ENCODE results near the gene TSHZ3. TPM values are rescaled to one million over a fixed set of nuclear protein-coding genes. Genes with fewer than 3 reads are reported as not detected.

The TSHZ3 gene
- total RNA-seq, 1 experiment from 2014 or later = 0.05 TPM

GRCh38 chr19:31255831-31256592 is 93.2 kb downstream of the TSHZ3 start:
- Histone ChIP-seq H3K9me2 (ENCODE audit: insufficient read depth) (no peaks in the 10 kb centered on the region), H3K27me3 (ENCODE audit: insufficient read depth, low read length) (no peaks in the 10 kb centered on the region), H3K4me1 (ENCODE audit: control insufficient read depth in 1 of 2, insufficient read depth in 2 of 2, low read length in 2 of 2) (no peaks in the 10 kb centered on the region), H3K27ac (ENCODE audit: low read depth, low read length) (no peak overlapping the region), H3K79me2 (ENCODE audit: insufficient read depth, low read length) (no peaks in the 10 kb centered on the region), H3K9ac (ENCODE audit: low read length) (no peak overlapping the region), H3K36me3 (ENCODE audit: control insufficient read depth in 1 of 2, insufficient read depth in 2 of 2, low read length in 2 of 2) (no peaks in the 10 kb centered on the region), H2AFZ (ENCODE audit: low read depth, low read length, poor library complexity, severe bottlenecking) (no peak overlapping the region), H3K9me3 (ENCODE audit: control insufficient read depth in 1 of 2, insufficient read depth in 1 of 2, low read depth in 1 of 2, low read length in 2 of 2) (peaks cover 11 to 30% of the 10 kb centered on the region in 2 experiments; a peak in 3 of 4 replicates), H3K4me3 (replicated peaks in 1 of 2; ENCODE audit: low read depth in 1 of 2, low read length in 2 of 2) (no peak overlapping the region), H4K20me1 (ENCODE audit: insufficient read depth) (no peaks in the 10 kb centered on the region), H3K4me2 (ENCODE audit: low read length) (no peak overlapping the region)
- RAD21 ChIA-PET (ENCODE audit: low non-redundant PET in 1 of 2, low total read pairs in 2 of 2, uncharacterized antibody in 2 of 2, unreplicated experiment in 2 of 2) = no interaction called here
- DNase-seq (ENCODE audit: low read depth, low spot score) (no peak), ATAC-seq (no peak)
- intact Hi-C loops (cut with micrococcal nuclease) = no loop called here
- CTCF ChIA-PET = no interaction called here
- TF ChIP-seq TCF7L2 (IDR thresholded peaks at IDR 0.05; ENCODE audit: borderline replicate concordance, extremely low read depth, insufficient read depth, insufficient read length) = no peak
- POLR2A ChIA-PET = no interaction called here
- BruUV-seq (replicated peaks) = no TSS peak

GRCh38 chr19:31255174-31255799 is 93.9 kb downstream of the TSHZ3 start:
- POLR2A ChIA-PET = no interaction called here
- no peak overlapping the region for H2AFZ ChIP-seq (ENCODE audit: low read depth, low read length, poor library complexity, severe bottlenecking)
- H3K9me2 ChIP-seq (ENCODE audit: insufficient read depth) = no peaks in the 10 kb centered on the region
- no peak overlapping the region for H3K9ac ChIP-seq (ENCODE audit: low read length)
- no peak overlapping the region for H3K27ac ChIP-seq (ENCODE audit: low read depth, low read length)
- intact Hi-C loops (cut with micrococcal nuclease) = no loop called here
- H3K79me2 ChIP-seq (ENCODE audit: insufficient read depth, low read length) = no peaks in the 10 kb centered on the region
- H4K20me1 ChIP-seq (ENCODE audit: insufficient read depth) = no peaks in the 10 kb centered on the region
- H3K4me1 ChIP-seq (ENCODE audit: control insufficient read depth in 1 of 2, insufficient read depth in 2 of 2, low read length in 2 of 2) = no peaks in the 10 kb centered on the region
- no peak overlapping the region for H3K4me2 ChIP-seq (ENCODE audit: low read length)
- RAD21 ChIA-PET (ENCODE audit: low non-redundant PET in 1 of 2, low total read pairs in 2 of 2, uncharacterized antibody in 2 of 2, unreplicated experiment in 2 of 2) = no interaction called here
- CTCF ChIA-PET = no interaction called here
- DNase-seq (ENCODE audit: low read depth, low spot score) = no peak
- BruUV-seq (replicated peaks) = no TSS peak
- H3K9me3 ChIP-seq (ENCODE audit: control insufficient read depth in 1 of 2, insufficient read depth in 1 of 2, low read depth in 1 of 2, low read length in 2 of 2) = peaks cover 14 to 27% of the 10 kb centered on the region in 2 experiments; a peak in 3 of 4 replicates
- no peak overlapping the region for H3K4me3 ChIP-seq (replicated peaks in 1 of 2; ENCODE audit: low read depth in 1 of 2, low read length in 2 of 2)
- H3K36me3 ChIP-seq (ENCODE audit: control insufficient read depth in 1 of 2, insufficient read depth in 2 of 2, low read length in 2 of 2) = no peaks in the 10 kb centered on the region
- no peaks in the 10 kb centered on the region for H3K27me3 ChIP-seq (ENCODE audit: insufficient read depth, low read length)
- ATAC-seq = no peak
- TF ChIP-seq RAD21 (IDR thresholded peaks at IDR 0.05; ENCODE audit: low read depth) (no peak), FOSL1 (IDR thresholded peaks at IDR 0.05; ENCODE audit: low read depth) (no peak), POLR2A (IDR thresholded peaks at IDR 0.05; ENCODE audit: borderline replicate concordance, extremely low read depth, insufficient read depth, insufficient read length) (no peak), JUND (IDR thresholded peaks at IDR 0.05) (no peak), ZBTB33 (IDR thresholded peaks at IDR 0.05; ENCODE audit: extremely low read depth, insufficient replicate concordance, low read length) (no peak), SRF (IDR thresholded peaks at IDR 0.05; ENCODE audit: low read depth) (no peak), SIN3A (IDR thresholded peaks at IDR 0.05; ENCODE audit: low read depth) (no peak), YY1 (IDR thresholded peaks at IDR 0.05; ENCODE audit: extremely low read depth, insufficient replicate concordance, low read depth, low read length) (no peak), REST (IDR thresholded peaks at IDR 0.05; ENCODE audit: low read depth) (no peak), EGR1 (IDR thresholded peaks at IDR 0.05; ENCODE audit: low read depth) (no peak), ELF1 (IDR thresholded peaks at IDR 0.05; ENCODE audit: borderline replicate concordance, low read depth) (no peak), EZH2phosphoT487 (IDR thresholded peaks at IDR 0.05; ENCODE audit: borderline replicate concordance) (no peak), SP1 (IDR thresholded peaks at IDR 0.05; ENCODE audit: low read depth) (no peak), EZH2 (IDR thresholded peaks at IDR 0.05) (no peak)

All from HCT116 (cell line).